Activated T-cell treated with anti-CD3 and anti-CD28 coated beads for 48 hours (primary cell): Measurements from ENCODE around the gene DDX50.
A peak's percentile ranks its signal among the peaks of the same experiment; 100 is the strongest.
"Not testable (repeated sequence)": the region's sequence is repeated elsewhere in the genome, so short reads cannot be mapped to it uniquely, and the experiment has no call there.

Source experiments
- DNase-seq: peaks from one replicate; pipeline ENCODE4 v3.0.0-alpha.2; 2020; ENCODE audit warnings: low read depth

DDX50 gene

DNA sequence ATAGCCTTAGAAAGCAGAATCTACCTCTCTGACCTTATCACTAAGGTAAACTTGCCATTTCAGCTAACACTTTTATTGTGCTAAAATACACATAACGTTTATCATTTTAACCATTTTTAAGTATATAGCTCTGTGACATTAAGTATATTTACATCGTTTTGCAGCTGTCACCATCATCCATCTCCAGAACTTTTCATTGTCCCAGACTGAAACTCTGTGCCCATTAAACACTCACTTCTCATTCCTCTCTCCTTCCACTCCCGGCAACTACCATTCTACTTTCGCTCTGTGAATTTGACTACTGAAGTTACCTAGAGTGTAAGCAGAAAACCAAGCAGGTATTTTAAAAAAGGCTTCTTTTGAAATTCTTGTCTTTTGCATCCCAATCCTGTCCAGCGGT is 1.3 kb downstream of the DDX50 start:
- no peak for DNase-seq

GRCh38 chr10:68924593-68924992 is 23.5 kb downstream of the DDX50 start:
- DNase-seq = no peak

GRCh38 chr10:68925489-68925888 is 24.4 kb downstream of the DDX50 start:
- DNase-seq = no peak

DNA sequence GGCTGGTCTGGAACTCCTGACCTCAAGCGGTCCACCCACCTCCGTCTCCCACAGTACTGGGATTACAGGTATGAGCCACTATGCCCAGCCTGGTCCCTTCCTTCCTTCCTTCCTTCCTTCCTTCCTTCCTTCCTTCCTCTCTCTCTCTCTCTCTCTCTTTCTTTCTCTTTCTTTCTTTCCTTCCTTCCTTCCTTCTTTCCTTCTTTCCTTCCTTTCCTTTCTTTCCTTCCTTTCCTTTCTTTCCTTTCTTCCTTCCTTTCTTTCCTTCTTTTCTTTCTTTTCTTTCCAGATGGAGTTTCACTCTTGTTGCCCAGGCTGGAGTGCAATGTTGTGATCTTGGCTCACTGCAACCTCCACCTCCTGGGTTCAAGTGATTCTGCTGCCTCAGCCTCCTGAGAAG is 28.0 kb downstream of the DDX50 start:
- DNase-seq = not testable (repeated sequence)

DNA sequence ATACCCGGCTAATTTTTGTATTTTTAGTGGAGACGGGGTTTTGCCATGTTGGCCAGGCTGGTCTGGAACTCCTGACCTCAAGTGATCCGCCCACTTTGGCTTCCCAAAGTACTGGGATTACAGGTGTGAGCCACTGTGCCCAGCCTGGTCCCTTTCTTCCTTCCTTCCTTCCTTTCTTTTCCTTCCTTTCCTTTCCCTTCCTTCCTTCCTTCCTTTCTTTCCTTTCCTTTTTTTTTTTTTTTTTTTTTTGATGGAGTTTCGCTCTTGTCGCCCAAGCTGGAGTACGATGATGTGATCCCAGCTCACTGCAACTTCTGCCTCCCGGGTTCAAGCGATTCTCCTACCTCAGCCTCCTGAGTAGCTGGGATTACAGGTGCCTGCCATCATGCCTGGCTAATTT is 28.8 kb downstream of the DDX50 start:
- not testable (repeated sequence) for DNase-seq

GRCh38 chr10:68932860-68933259 is 31.7 kb downstream of the DDX50 start:
- not testable (repeated sequence) for DNase-seq

GRCh38 chr10:68934994-68935393 is 33.9 kb downstream of the DDX50 start:
- DNase-seq = no peak

- DNase-seq = no peak
Observed at GRCh38 chr10:68938117-68938516, 37.0 kb downstream of the DDX50 start.

GRCh38 chr10:68938884-68939283 is 37.8 kb downstream of the DDX50 start:
- no peak for DNase-seq

GRCh38 chr10:68940917-68941316 is 39.8 kb downstream of the DDX50 start:
- not testable (repeated sequence) for DNase-seq

GRCh38 chr10:68950598-68950997 is 49.5 kb downstream of the DDX50 start:
- DNase-seq = no peak

- DNase-seq = no peak
Observed at GRCh38 chr10:68954904-68955303, 53.8 kb downstream of the DDX50 start.

- DNase-seq = peak; percentile 27
Observed at GRCh38 chr10:68955355-68955831, 54.3 kb downstream of the DDX50 start.

GRCh38 chr10:68955832-68956532 is 54.9 kb downstream of the DDX50 start, which contains the start of gene DDX21:
TSS of gene DDX21 (plus strand) at chr10:68956170. CDS start at chr10:68956226, 56 bp downstream.
- peak; percentile 79 for DNase-seq

DNA sequence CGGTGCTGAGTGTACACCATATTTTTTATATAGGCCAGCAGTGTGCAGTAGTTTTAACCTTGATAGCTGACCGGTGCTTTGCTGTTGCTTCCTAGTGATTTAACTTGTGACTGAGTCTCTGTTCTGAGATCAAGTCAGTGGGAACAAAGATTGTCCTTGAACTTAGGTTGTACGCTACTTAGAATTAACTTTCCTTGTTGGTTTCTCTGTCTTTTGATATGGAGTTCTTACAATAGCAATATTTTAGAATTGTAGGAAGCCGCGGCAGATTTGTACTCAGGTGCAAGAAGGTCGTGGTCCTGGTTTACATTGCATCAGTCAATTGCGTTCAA is 56.1 kb downstream of the DDX50 start:
- DNase-seq = no peak

DNA sequence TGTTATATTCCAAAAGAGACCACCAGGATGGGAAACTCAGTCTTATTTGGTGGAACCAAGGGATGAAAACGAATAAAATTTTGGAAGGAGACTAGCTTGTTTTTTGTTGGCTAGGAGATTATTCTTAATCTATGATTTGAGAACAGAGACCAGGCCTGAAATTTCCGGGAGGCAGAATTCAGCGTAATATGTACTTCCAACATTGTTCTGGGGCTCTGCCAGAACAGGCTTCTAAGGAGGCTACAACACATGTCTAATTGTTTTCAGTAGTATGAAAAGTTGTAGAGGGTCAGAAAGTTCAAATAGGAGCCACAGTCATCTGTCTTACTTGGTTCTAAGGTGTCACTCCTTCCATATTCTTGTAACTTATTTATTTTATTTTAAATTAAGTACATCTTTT is 56.5 kb downstream of the DDX50 start:
- DNase-seq = no peak

- DNase-seq = no peak
Observed at GRCh38 chr10:68959695-68960527, 58.8 kb downstream of the DDX50 start.

- no peak for DNase-seq
Observed at GRCh38 chr10:68963151-68963550, 62.0 kb downstream of the DDX50 start.

GRCh38 chr10:68973975-68974374 is 72.9 kb downstream of the DDX50 start:
- no peak for DNase-seq

- not testable (repeated sequence) for DNase-seq
Observed at GRCh38 chr10:68975936-68976473, 74.9 kb downstream of the DDX50 start.

DNA sequence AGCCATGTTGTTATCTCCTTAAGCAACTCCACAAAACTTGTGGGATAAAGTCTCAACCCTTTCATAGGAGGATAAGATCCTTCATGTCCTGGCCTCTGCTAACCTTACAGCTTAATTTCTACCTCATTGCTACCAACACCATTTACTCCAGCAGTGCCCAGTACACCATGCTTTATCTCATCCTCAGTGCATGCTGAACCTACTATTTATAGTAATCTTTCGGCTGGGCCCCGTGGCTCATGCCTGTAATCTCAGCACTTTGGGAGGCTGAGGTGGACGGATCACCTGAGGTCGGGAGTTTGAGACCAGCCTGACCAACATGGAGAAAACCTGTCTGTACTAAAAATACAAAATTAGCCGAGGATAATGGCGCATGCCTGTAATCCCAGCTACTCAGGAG is 78.6 kb downstream of the DDX50 start:
- not testable (repeated sequence) for DNase-seq

- DNase-seq = no peak
Observed at GRCh38 chr10:68981074-68981473, 80.0 kb downstream of the DDX50 start.

DNA sequence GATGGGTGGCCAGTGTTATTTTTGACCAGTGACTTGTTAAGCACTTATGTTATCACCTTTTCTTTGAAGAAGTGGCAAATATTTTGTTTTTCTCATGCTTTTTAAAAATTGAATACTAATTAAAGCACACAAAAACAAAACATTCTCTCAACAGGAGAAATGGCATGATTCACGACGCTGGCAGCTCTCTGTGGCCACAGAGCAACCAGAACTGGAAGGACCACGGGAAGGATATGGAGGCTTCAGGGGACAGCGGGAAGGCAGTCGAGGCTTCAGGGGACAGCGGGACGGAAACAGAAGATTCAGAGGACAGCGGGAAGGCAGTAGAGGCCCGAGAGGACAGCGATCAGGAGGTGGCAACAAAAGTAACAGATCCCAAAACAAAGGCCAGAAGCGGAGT is 81.3 kb downstream of the DDX50 start:
- no peak for DNase-seq
